8988T (cell line): ENCODE data around the gene MBNL1.
"Not testable (repeated sequence)": the region's sequence is repeated elsewhere in the genome, so short reads cannot be mapped to it uniquely, and the experiment has no call there.

Experiments used
- DNase-seq: peaks from one replicate; pipeline ENCODE4 v3.0.0; 2011

Gene MBNL1

GRCh38 chr3:152321955-152322377 lies 53.2 kb downstream of the MBNL1 start:
- no peak for DNase-seq

- DNase-seq: no peak
Measured at GRCh38 chr3:152322756-152323155, 54.0 kb downstream of the MBNL1 start.

GRCh38 chr3:152323834-152324233 lies 55.1 kb downstream of the MBNL1 start:
- no peak for DNase-seq

GRCh38 chr3:152325136-152325535 lies 56.4 kb downstream of the MBNL1 start:
- DNase-seq: no peak

GRCh38 chr3:152327203-152327602 lies 58.5 kb downstream of the MBNL1 start:
- DNase-seq: no peak

- no peak for DNase-seq
Measured at GRCh38 chr3:152328841-152329240, 60.1 kb downstream of the MBNL1 start.

GRCh38 chr3:152330559-152330958 lies 61.8 kb downstream of the MBNL1 start:
- no peak for DNase-seq

- no peak for DNase-seq
Measured at GRCh38 chr3:152331018-152331541, 62.4 kb downstream of the MBNL1 start.

- DNase-seq: no peak
Measured at GRCh38 chr3:152331998-152332397, 63.3 kb downstream of the MBNL1 start.

- DNase-seq: no peak
Measured at GRCh38 chr3:152333928-152334327, 65.2 kb downstream of the MBNL1 start.

- DNase-seq: no peak
Measured at GRCh38 chr3:152334761-152335160, 66.0 kb downstream of the MBNL1 start.

GRCh38 chr3:152335273-152335672 lies 66.5 kb downstream of the MBNL1 start:
- DNase-seq: no peak

GRCh38 chr3:152337337-152337736 lies 68.6 kb downstream of the MBNL1 start:
- not testable (repeated sequence) for DNase-seq

- DNase-seq: no peak
Measured at GRCh38 chr3:152338159-152338720, 69.5 kb downstream of the MBNL1 start.

- DNase-seq: no peak
Measured at GRCh38 chr3:152339881-152340505, 71.3 kb downstream of the MBNL1 start.

GRCh38 chr3:152345233-152345632 lies 76.5 kb downstream of the MBNL1 start:
- DNase-seq: no peak

GRCh38 chr3:152346058-152346457 lies 77.3 kb downstream of the MBNL1 start:
- DNase-seq: no peak

GRCh38 chr3:152346740-152347139 lies 78.0 kb downstream of the MBNL1 start:
- no peak for DNase-seq

- DNase-seq: no peak
Measured at GRCh38 chr3:152348436-152349177, 79.9 kb downstream of the MBNL1 start.

GRCh38 chr3:152349392-152349791 lies 80.7 kb downstream of the MBNL1 start:
- DNase-seq: no peak

- no peak for DNase-seq
Measured at GRCh38 chr3:152350139-152350538, 81.4 kb downstream of the MBNL1 start.

GRCh38 chr3:152350776-152351175 lies 82.0 kb downstream of the MBNL1 start:
- no peak for DNase-seq

GRCh38 chr3:152352554-152352953 lies 83.8 kb downstream of the MBNL1 start:
- no peak for DNase-seq

GRCh38 chr3:152353578-152353977 lies 84.8 kb downstream of the MBNL1 start:
- DNase-seq: no peak
